HG03135 (cell line): Measurements from ENCODE around the gene ZNF532.
"Not testable (repeated sequence)": the region's sequence is repeated elsewhere in the genome, so short reads cannot be mapped to it uniquely, and the experiment has no call there.

Experiments used
- ATAC-seq: cut with Tn5 transposase; IDR thresholded peaks from one replicate; pipeline ENCODE4 v1.9.1; 2021; ENCODE audit warnings: mild to moderate bottlenecking, moderate library complexity; ENCODE audit not compliant: unreplicated experiment

The ZNF532 gene

GRCh38 chr18:58900015-58900649, 35.5 kb downstream of the ZNF532 start:
- ATAC-seq: no peak

- no peak for ATAC-seq
Observed at GRCh38 chr18:58901143-58901542, 36.5 kb downstream of the ZNF532 start.

GRCh38 chr18:58901783-58902182, 37.1 kb downstream of the ZNF532 start:
- ATAC-seq: no peak

GRCh38 chr18:58902961-58903360, 38.3 kb downstream of the ZNF532 start:
- no peak for ATAC-seq

- ATAC-seq: no peak
Observed at GRCh38 chr18:58903533-58903932, 38.9 kb downstream of the ZNF532 start.

GRCh38 chr18:58905777-58906428, 41.2 kb downstream of the ZNF532 start:
- no peak for ATAC-seq

GRCh38 chr18:58908006-58908405, 43.3 kb downstream of the ZNF532 start:
- ATAC-seq: no peak

- no peak for ATAC-seq
Observed at GRCh38 chr18:58909521-58909920, 44.8 kb downstream of the ZNF532 start.

- no peak for ATAC-seq
Observed at GRCh38 chr18:58911241-58911640, 46.6 kb downstream of the ZNF532 start.

- ATAC-seq: no peak
Observed at GRCh38 chr18:58911766-58912165, 47.1 kb downstream of the ZNF532 start.

- ATAC-seq: no peak
Observed at GRCh38 chr18:58915006-58915799, 50.5 kb downstream of the ZNF532 start.

- ATAC-seq: no peak
Observed at GRCh38 chr18:58915995-58916394, 51.3 kb downstream of the ZNF532 start.

GRCh38 chr18:58919934-58920333, 55.3 kb downstream of the ZNF532 start:
- not testable (repeated sequence) for ATAC-seq

- ATAC-seq: no peak
Observed at GRCh38 chr18:58922995-58923394, 58.3 kb downstream of the ZNF532 start.

GRCh38 chr18:58924473-58924872, 59.8 kb downstream of the ZNF532 start:
- ATAC-seq: no peak

- no peak for ATAC-seq
Observed at GRCh38 chr18:58927659-58928058, 63.0 kb downstream of the ZNF532 start.

- no peak for ATAC-seq
Observed at GRCh38 chr18:58928386-58928785, 63.7 kb downstream of the ZNF532 start.

GRCh38 chr18:58929206-58929605, 64.5 kb downstream of the ZNF532 start:
- ATAC-seq: no peak

GRCh38 chr18:58934356-58934755, 69.7 kb downstream of the ZNF532 start:
- ATAC-seq: no peak

- ATAC-seq: no peak
Observed at GRCh38 chr18:58934933-58935577, 70.4 kb downstream of the ZNF532 start.

GRCh38 chr18:58937071-58937886, 72.6 kb downstream of the ZNF532 start:
- ATAC-seq: no peak
